Colonic mucosa (tissue), 4 donors: ENCODE results near the gene CTSS. TPM values are rescaled to one million over a fixed set of nuclear protein-coding genes. Genes with fewer than 3 reads are reported as not detected.

Experiments
- DNase-seq: peaks from one replicate; pipeline ENCODE4 v3.0.0-alpha.2; 2020
- H3K27ac ChIP-seq: fragments of 200-600 bp; one replicate; pipeline ENCODE4 v1.8.0; 2021
- H3K27me3 ChIP-seq: fragments of 200-600 bp; one replicate; pipeline ENCODE4 v1.8.0; 2021
- H3K36me3 ChIP-seq: fragments of 200-600 bp; one replicate; pipeline ENCODE4 v1.8.0; 2021
- H3K4me1 ChIP-seq: fragments of 200-600 bp; one replicate; pipeline ENCODE4 v1.8.0; 2021; ENCODE audit warnings: mild to moderate bottlenecking
- H3K4me3 ChIP-seq: fragments of 200-600 bp; one replicate; pipeline ENCODE4 v1.8.0; 2021
- H3K9ac ChIP-seq, 2 donors: one replicate each; pipeline ENCODE4 v1.7.0; 2013; ENCODE audit warnings: control low read depth in 2 of 2, low read depth in 2 of 2, low read length in 2 of 2
- H3K9me3 ChIP-seq: fragments of 200-600 bp; one replicate; pipeline ENCODE4 v1.8.0; 2021
- intact Hi-C: fragments of 100-400 bp; cut with DNase I; formaldehyde crosslinking; loops from one replicate; pipeline ENCODE4 v1.14.1; 2022
- total RNA-seq, 2 donors: library from RNA; stranded (reverse); fragmentation: NEBNext Ultra II Directional in 1 of 2; extraction: Animal tissue kit (Norgen Biotek cat#: 25700) in 1 of 2; gene quantifications; one replicate each; pipeline ENCODE4 v1.2.1, GENCODE V29; 2021
- TF ChIP-seq, protein P1 (sequence below): fragments of 200-600 bp; IDR thresholded peaks from one replicate; pipeline ENCODE4 v1.8.0; 2022; ENCODE audit warnings: antibody characterized with exemption, mild to moderate bottlenecking
- donor health status: healthy.
- donor health status: DM: no; HTN: no; CAD: no.
- donor health status: DM: no; HTN: no; CAD: no.

Gene CTSS
- total RNA-seq, 2 donors from 2014 or later = 210 to 554 TPM

- Histone ChIP-seq H3K36me3 (no peaks in the 10 kb centered on the region), H3K27ac (peak overlapping the region; percentile 43), H3K9me3 (no peaks in the 10 kb centered on the region), H3K27me3 (no peaks in the 10 kb centered on the region), H3K9ac (no peak overlapping the region), H3K4me3 (no peak overlapping the region), H3K4me1 (peaks cover 6% of the 10 kb centered on the region)
- intact Hi-C loops = no loop called here
- peak; percentile 63 for DNase-seq
- TF ChIP-seq, protein P1, sequence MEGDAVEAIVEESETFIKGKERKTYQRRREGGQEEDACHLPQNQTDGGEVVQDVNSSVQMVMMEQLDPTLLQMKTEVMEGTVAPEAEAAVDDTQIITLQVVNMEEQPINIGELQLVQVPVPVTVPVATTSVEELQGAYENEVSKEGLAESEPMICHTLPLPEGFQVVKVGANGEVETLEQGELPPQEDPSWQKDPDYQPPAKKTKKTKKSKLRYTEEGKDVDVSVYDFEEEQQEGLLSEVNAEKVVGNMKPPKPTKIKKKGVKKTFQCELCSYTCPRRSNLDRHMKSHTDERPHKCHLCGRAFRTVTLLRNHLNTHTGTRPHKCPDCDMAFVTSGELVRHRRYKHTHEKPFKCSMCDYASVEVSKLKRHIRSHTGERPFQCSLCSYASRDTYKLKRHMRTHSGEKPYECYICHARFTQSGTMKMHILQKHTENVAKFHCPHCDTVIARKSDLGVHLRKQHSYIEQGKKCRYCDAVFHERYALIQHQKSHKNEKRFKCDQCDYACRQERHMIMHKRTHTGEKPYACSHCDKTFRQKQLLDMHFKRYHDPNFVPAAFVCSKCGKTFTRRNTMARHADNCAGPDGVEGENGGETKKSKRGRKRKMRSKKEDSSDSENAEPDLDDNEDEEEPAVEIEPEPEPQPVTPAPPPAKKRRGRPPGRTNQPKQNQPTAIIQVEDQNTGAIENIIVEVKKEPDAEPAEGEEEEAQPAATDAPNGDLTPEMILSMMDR = no peak
Measured at GRCh38 chr1:150686275-150686674, 79.3 kb downstream of the CTSS start.

GRCh38 chr1:150683914-150684313, 81.7 kb downstream of the CTSS start:
- Histone ChIP-seq H3K27ac (no peak overlapping the region), H3K36me3 (no peaks in the 10 kb centered on the region)
- intact Hi-C loops = no loop called here

More at GRCh38 chr1:150683914-150684313, 81.7 kb downstream of the CTSS start:
- Histone ChIP-seq H3K27me3 (no peaks in the 10 kb centered on the region), H3K4me3 (no peak overlapping the region), H3K9ac (no peak overlapping the region), H3K9me3 (no peaks in the 10 kb centered on the region), H3K4me1 (peaks cover 6% of the 10 kb centered on the region)
- TF ChIP-seq, protein P1 = no peak
- DNase-seq = no peak

Other genes with a start within 250 kb of the CTSS start
- gene ADAMTSL4, start 216.4 kb downstream of the CTSS start, total RNA-seq = 1 to 10 TPM; 4.9 to 6.3 TPM
- 100 to 1,000 TPM; 151 to 285 TPM for gene MCL1, start 186.2 kb downstream of the CTSS start, total RNA-seq
- gene ENSA, start 136.2 kb downstream of the CTSS start, total RNA-seq = 100 to 1,000 TPM; 199 to 227 TPM
- 100 to 1,000 TPM in 1 of 2 donors, 10 to 100 TPM in 1; 70.0 to 101 TPM for gene GOLPH3L, start 68.6 kb downstream of the CTSS start, total RNA-seq
- 1 to 10 TPM in 1 of 2 donors, not detected in 1; 1.1 TPM for gene HORMAD1, start 44.9 kb downstream of the CTSS start, total RNA-seq
- 10 to 100 TPM; 11.4 to 33.6 TPM for gene CTSK, start 42.5 kb upstream of the CTSS start, total RNA-seq
- 10 to 100 TPM; 29.5 to 41.7 TPM for gene ARNT, start 110.8 kb upstream of the CTSS start, total RNA-seq
- not detected for gene CTXND2, start 121.4 kb upstream of the CTSS start, total RNA-seq
- 10 to 100 TPM; 28.2 to 32.8 TPM for gene SETDB1, start 160.6 kb upstream of the CTSS start, total RNA-seq
- gene CERS2, start 209.1 kb upstream of the CTSS start, total RNA-seq = 100 to 1,000 TPM; 140 to 157 TPM
- gene ANXA9, start 216.5 kb upstream of the CTSS start, total RNA-seq = under 1 TPM; 0.40 to 0.53 TPM
- gene MINDY1, start 241.1 kb upstream of the CTSS start, total RNA-seq = 10 to 100 TPM; 40.4 to 43.1 TPM
- gene PRUNE1, start 242.7 kb upstream of the CTSS start, total RNA-seq = 10 to 100 TPM; 20.4 to 21.5 TPM